ENCODE results near the gene GNAI1. TPM values are rescaled to one million over a fixed set of nuclear protein-coding genes. Genes with fewer than 3 reads are reported as not detected.
A peak's percentile ranks its signal among the peaks of the same experiment; 100 is the strongest.

The GNAI1 gene
- total RNA-seq, 2 donors from 2014 or later: 21.5 to 27.0 TPM

- H3K9me3 ChIP-seq (ENCODE audit: control insufficient read depth, low read length): no peaks in the 10 kb centered on the region
- no peak overlapping the region for H3K27ac Mint-ChIP-seq
- peaks cover 2% of the 10 kb centered on the region for H3K4me1 ChIP-seq (ENCODE audit: control insufficient read depth, insufficient read depth, low read length)
- peaks cover 32% of the 10 kb centered on the region for H3K27me3 Mint-ChIP-seq (ENCODE audit: insufficient read depth)
- no peak overlapping the region for H3K27ac ChIP-seq (ENCODE audit: low read depth, low read length)
- DNase-seq: no peak
- no peaks in the 10 kb centered on the region for H3K36me3 ChIP-seq (ENCODE audit: control insufficient read depth, insufficient read depth, low read length)
- WGBS, 2 experiments (ENCODE audit: insufficient coverage in 1 of 2, insufficient read length in 1 of 2): 97% methylated on average over 4 of the region's 4 CpGs; no CpG with 5 or more reads in 1 of the 2 experiments
- no peak for TF ChIP-seq CTCF (conservative IDR thresholded peaks at IDR 0.05)
- peaks cover 10% of the 10 kb centered on the region for H3K27me3 ChIP-seq (ENCODE audit: control insufficient read depth, insufficient read depth, low read length, poor library complexity, severe bottlenecking)
- H3K9me3 Mint-ChIP-seq: no peaks in the 10 kb centered on the region
- H3K4me1 Mint-ChIP-seq: peaks cover 11% of the 10 kb centered on the region
- no peak overlapping the region for H3K4me3 Mint-ChIP-seq
- H3K9ac ChIP-seq (ENCODE audit: extremely low read depth, low read length, poor library complexity, severe bottlenecking): no peak overlapping the region
- no peaks in the 10 kb centered on the region for H3K36me3 Mint-ChIP-seq (ENCODE audit: low read depth)
- no peak overlapping the region for H3K4me3 ChIP-seq (ENCODE audit: low read length)
Observed at GRCh38 chr7:80124526-80125264, 9.9 kb upstream of the GNAI1 start.

- H3K4me3 ChIP-seq (ENCODE audit: low read length): peak overlapping the region; percentile 25
- H3K4me3 Mint-ChIP-seq: no peak overlapping the region
- 92 to 94% methylated on average over 1 of the region's 1 CpG for WGBS, 2 experiments (ENCODE audit: insufficient coverage in 1 of 2, insufficient read length in 1 of 2)
Observed at GRCh38 chr7:80127412-80128160, 7.0 kb upstream of the GNAI1 start.

GRCh38 chr7:80128918-80129317 is 5.7 kb upstream of the GNAI1 start:
- no peaks in the 10 kb centered on the region for H3K36me3 Mint-ChIP-seq (ENCODE audit: low read depth)
- Histone ChIP-seq H3K27me3 (ENCODE audit: control insufficient read depth, insufficient read depth, low read length, poor library complexity, severe bottlenecking) (peaks cover 10% of the 10 kb centered on the region), H3K9me3 (ENCODE audit: control insufficient read depth, low read length) (no peaks in the 10 kb centered on the region), H3K4me3 (ENCODE audit: low read length) (no peak overlapping the region), H3K27ac (ENCODE audit: low read depth, low read length) (no peak overlapping the region), H3K9ac (ENCODE audit: extremely low read depth, low read length, poor library complexity, severe bottlenecking) (no peak overlapping the region), H3K4me1 (ENCODE audit: control insufficient read depth, insufficient read depth, low read length) (peaks cover 9% of the 10 kb centered on the region), H3K36me3 (ENCODE audit: control insufficient read depth, insufficient read depth, low read length) (no peaks in the 10 kb centered on the region)
- no peak overlapping the region for H3K4me3 Mint-ChIP-seq
- peaks cover 46% of the 10 kb centered on the region for H3K27me3 Mint-ChIP-seq (ENCODE audit: insufficient read depth)
- no peak overlapping the region for H3K27ac Mint-ChIP-seq
- 96 to 97% methylated on average over 3 of the region's 3 CpGs for WGBS, 2 experiments (ENCODE audit: insufficient coverage in 1 of 2, insufficient read length in 1 of 2)
- no peaks in the 10 kb centered on the region for H3K9me3 Mint-ChIP-seq
- H3K4me1 Mint-ChIP-seq: peaks cover 25% of the 10 kb centered on the region
- TF ChIP-seq CTCF (conservative IDR thresholded peaks at IDR 0.05): no peak
- no peak for DNase-seq

More at GRCh38 chr7:80127412-80128160, 7.0 kb upstream of the GNAI1 start:
- Mint-ChIP-seq H3K4me1 (peaks cover 12% of the 10 kb centered on the region), H3K9me3 (no peaks in the 10 kb centered on the region), H3K27me3 (ENCODE audit: insufficient read depth) (peaks cover 48% of the 10 kb centered on the region), H3K36me3 (ENCODE audit: low read depth) (no peaks in the 10 kb centered on the region), H3K27ac (peak overlapping the region; percentile 15)
- H3K9ac ChIP-seq (ENCODE audit: extremely low read depth, low read length, poor library complexity, severe bottlenecking): no peak overlapping the region
- H3K36me3 ChIP-seq (ENCODE audit: control insufficient read depth, insufficient read depth, low read length): no peaks in the 10 kb centered on the region
- no peak for TF ChIP-seq CTCF (conservative IDR thresholded peaks at IDR 0.05)
- peaks cover 10% of the 10 kb centered on the region for H3K27me3 ChIP-seq (ENCODE audit: control insufficient read depth, insufficient read depth, low read length, poor library complexity, severe bottlenecking)
- no peaks in the 10 kb centered on the region for H3K9me3 ChIP-seq (ENCODE audit: control insufficient read depth, low read length)
- peak overlapping the region; percentile 32 for H3K27ac ChIP-seq (ENCODE audit: low read depth, low read length)
- peak; percentile 77 for DNase-seq
- peaks cover 2% of the 10 kb centered on the region for H3K4me1 ChIP-seq (ENCODE audit: control insufficient read depth, insufficient read depth, low read length)
